HG03354 (cell line): ENCODE data around the gene LIMCH1.
"Not testable (repeated sequence)": the region's sequence is repeated elsewhere in the genome, so short reads cannot be mapped to it uniquely, and the experiment has no call there.

Experiments used
- ATAC-seq: cut with Tn5 transposase; IDR thresholded peaks from one replicate; pipeline ENCODE4 v1.9.1; 2021; ENCODE audit warnings: mild to moderate bottlenecking; ENCODE audit not compliant: unreplicated experiment, poor library complexity, severe bottlenecking

LIMCH1 gene

DNA sequence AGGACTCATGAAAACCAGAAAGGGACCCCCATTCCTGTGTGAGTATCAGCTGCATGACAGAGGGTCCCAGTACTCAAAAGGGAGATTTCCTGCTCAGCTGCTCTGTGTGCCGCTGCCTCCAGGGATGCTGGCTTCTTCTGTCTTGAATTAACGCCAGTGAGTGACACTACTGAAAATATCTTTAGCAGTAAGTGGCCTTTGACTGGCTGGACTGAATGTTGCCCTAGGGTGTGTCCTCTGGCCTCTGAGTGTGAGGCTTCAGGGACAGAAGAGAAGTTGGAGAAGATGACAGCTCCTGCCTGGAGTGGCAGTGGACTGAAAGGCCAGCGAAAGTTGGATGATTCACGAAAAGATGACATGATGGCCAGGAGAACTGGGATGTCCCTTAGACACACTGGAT lies 95.4 kb downstream of the LIMCH1 start:
- ATAC-seq: no peak

DNA sequence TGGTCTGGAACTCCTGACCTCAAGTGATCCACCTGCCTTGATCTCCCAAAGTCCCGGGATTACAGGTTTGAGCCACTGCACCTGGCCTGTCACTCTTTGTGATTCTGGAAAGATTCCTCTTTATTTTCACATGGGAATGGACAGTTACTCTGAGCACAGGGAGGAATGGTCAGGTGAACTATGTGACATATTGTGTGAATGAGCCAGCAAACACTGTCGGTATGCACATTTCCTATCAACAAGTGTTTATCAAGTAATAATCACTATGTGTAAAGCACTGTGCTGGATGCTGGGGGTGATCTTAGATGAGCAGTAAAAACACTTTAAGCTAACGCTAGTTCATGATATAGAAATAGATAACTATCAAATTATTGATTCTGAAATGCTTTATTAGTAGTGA lies 97.5 kb downstream of the LIMCH1 start:
- no peak for ATAC-seq

GRCh38 chr4:41638203-41638602 lies 100.2 kb downstream of the LIMCH1 start:
- ATAC-seq: no peak

DNA sequence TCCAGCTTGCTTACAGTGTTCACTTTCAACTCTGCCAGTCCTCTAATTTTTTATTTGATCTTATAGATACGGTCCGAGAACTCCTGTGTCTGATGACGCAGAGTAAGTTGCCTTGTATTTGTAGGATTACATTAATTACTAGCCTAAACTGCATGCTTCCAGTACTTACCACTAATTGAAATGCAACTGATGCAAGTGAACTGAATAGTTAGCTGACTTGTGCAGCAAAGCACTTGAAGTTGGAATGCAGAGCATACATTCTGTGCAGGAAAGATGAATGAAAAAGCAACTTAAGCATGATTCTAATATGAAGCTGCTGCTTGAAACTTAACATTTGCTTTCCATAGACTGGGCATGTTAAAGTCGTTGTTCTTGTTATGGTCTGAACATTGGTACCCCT lies 100.9 kb downstream of the LIMCH1 start:
- no peak for ATAC-seq

DNA sequence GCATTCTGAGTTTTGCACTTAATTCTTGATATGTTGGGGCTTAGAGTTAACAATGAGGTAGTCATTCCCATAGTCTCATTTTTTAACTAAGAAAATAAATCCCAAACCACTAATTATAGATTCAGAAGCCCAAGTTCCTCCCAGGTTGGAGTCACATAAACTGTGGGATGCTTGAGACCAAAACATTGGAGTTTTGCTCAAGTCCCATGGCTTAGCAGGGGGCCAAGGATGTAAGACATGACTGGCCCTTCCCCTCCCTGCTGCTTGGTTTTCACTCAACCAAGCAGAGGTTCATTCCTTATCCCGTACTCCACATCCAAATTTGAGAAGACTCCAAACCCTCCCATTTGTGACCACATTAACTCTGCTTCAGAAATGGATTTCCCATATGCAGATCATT lies 101.3 kb downstream of the LIMCH1 start:
- no peak for ATAC-seq

DNA sequence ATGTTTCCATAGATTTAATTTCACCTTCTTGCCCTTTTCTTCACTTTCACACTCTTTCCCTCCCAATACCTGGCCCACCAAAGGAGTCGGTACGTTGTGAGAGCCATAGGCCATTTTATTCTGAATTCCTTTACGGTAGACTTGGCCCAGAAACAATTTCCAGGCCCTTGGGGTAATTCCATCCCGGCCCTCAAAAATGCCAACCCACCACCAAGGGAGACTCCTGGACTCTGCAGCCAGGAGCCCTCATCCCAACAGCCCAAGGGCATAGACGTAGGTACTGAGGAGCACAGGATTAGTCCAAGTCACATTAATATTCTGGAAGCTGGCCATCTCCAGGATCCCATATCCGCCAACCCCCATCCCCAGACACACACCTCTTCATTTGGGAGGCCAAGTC lies 102.9 kb downstream of the LIMCH1 start:
- ATAC-seq: no peak

DNA sequence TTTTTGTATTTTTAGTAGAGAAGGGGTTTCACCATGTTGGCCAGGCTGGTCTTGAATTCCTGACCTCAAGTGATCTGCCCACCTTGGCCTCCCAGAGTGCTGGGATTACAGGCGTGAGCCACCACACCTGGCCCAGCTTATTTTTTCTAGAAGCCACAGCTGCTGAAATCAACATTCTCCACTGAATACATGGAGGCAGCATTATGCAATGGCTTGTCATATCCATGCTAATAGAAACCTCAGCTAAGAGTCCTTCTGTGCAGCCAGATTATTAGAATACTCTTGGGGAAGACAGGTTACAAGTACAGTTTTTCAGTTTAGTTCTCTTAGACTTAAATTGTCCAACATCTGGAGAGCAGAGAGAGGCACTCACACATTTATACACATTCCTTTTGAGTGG lies 104.8 kb downstream of the LIMCH1 start:
- not testable (repeated sequence) for ATAC-seq

- no peak for ATAC-seq
Observed at GRCh38 chr4:41643331-41643730, 105.4 kb downstream of the LIMCH1 start.

DNA sequence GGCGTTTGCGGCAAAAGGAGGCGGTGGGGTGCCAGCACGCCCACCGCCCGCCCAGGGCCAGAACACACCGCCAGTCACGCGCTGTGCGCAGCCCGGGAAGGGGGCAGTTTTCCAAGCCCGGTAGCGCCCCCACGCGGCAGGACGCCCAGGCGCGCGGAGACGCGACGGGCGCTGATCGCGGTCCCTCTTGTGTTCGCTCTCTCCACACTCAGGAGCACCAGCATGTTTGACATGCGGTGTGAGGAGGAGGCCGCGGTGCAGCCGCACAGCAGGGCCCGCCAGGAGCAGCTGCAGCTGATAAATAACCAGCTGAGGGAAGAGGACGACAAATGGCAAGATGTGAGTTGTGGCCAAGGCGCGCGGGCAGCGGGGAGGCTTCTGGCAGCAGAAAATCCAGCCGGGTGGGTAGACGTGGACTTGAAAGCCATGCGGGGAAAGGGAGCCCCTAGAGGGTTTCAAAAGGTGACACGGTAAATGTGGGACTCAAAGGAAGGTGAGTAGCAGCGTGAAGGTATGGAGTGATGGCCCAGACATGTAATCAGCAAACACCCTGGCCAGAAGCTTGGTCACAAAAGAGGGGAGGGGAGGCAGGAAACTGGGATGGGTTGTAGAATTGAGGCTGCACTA lies 106.4 kb downstream of the LIMCH1 start:
- no peak for ATAC-seq

GRCh38 chr4:41644915-41645295 lies 106.9 kb downstream of the LIMCH1 start:
- no peak for ATAC-seq

- no peak for ATAC-seq
Observed at GRCh38 chr4:41645728-41646390, 107.9 kb downstream of the LIMCH1 start.

GRCh38 chr4:41646862-41647261 lies 108.9 kb downstream of the LIMCH1 start:
- no peak for ATAC-seq

- ATAC-seq: no peak
Observed at GRCh38 chr4:41647383-41647782, 109.4 kb downstream of the LIMCH1 start.

GRCh38 chr4:41651150-41651549 lies 113.2 kb downstream of the LIMCH1 start:
- ATAC-seq: not testable (repeated sequence)

GRCh38 chr4:41652971-41653370 lies 115.0 kb downstream of the LIMCH1 start:
- no peak for ATAC-seq

DNA sequence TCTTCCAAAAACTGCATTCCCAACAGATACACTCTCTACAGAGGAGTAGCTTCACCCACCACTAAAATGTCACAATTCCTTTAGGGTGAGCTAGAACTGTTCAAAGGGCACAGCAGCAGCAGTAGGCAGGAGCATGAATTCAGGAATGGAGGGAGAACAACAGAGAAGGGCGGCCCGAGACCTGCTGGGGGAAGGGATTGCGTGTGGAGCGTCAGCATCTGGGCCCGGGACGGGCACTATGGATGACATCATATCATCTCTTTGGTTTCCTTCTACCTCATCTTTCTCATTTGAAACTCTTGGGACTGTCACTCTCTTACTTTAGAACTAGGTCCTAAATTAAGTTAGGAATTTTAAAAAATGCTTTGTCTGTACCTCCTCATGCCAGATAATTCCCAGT lies 115.6 kb downstream of the LIMCH1 start:
- no peak for ATAC-seq

- ATAC-seq: no peak
Observed at GRCh38 chr4:41655177-41655576, 117.2 kb downstream of the LIMCH1 start.

- no peak for ATAC-seq
Observed at GRCh38 chr4:41656106-41656505, 118.1 kb downstream of the LIMCH1 start.

- no peak for ATAC-seq
Observed at GRCh38 chr4:41656572-41657520, 118.9 kb downstream of the LIMCH1 start.

- no peak for ATAC-seq
Observed at GRCh38 chr4:41657561-41657960, 119.6 kb downstream of the LIMCH1 start.

GRCh38 chr4:41658163-41658562 lies 120.2 kb downstream of the LIMCH1 start:
- ATAC-seq: no peak
